Measurements from ENCODE around the gene RTN4. TPM values are rescaled to one million over a fixed set of nuclear protein-coding genes. Genes with fewer than 3 reads are reported as not detected.

The RTN4 gene
- total and polyA plus RNA-seq, 4 donors = 125 to 357 (median 237) TPM

- 84 to 85% methylated on average over 8 of the region's 8 CpGs for WGBS, 2 donors
- Histone ChIP-seq H3K36me3 (ENCODE audit: control insufficient read depth in 1 of 2, insufficient read depth in 2 of 2, low read length in 1 of 2) (no peaks in the 10 kb centered on the region), H3K9me3 (ENCODE audit: control insufficient read depth, low read length) (no peaks in the 10 kb centered on the region), H3K4me1 (ENCODE audit: control insufficient read depth in 1 of 2, insufficient read depth in 2 of 2, low read length in 2 of 2) (no peaks in the 10 kb centered on the region), H3K27me3 (ENCODE audit: control insufficient read depth in 1 of 2, insufficient read depth in 2 of 2, low read length in 1 of 2) (no peaks in the 10 kb centered on the region), H3K4me3 (ENCODE audit: low read length in 2 of 2) (no peak overlapping the region), H3K27ac (ENCODE audit: low read depth in 1 of 2, low read length in 2 of 2) (no peak overlapping the region)
- intact Hi-C loops (cut with DNase I) = no loop called here
- ATAC-seq (ENCODE audit: low FRiP score) (no peak), DNase-seq (no peak)
Measured at GRCh38 chr2:54954158-54954557, 96.1 kb downstream of the RTN4 start.

DNA sequence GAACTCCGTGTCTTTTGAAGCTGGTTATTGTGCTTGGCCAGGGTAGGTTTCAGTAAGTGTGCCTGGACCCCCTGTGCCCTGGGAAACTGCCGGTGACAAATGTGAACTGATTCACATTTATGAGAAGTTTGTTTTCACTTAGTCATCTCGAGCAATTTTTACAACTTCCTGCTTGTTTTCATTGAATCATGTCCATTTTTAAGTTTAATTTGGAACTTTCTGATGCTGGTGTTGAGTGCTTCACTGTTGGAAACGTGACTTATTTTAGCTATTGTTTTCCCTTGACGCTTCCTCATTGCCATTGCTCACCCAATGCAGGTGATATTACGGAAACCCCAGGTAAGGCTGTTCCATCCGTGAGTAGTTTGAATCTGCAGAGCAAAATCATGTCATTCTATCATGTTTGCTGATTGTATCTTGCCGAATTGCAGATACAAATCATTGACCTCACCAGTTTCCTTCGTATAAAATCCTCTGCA is 97.2 kb downstream of the RTN4 start:
- intact Hi-C loops (cut with DNase I) = no loop called here
- no peaks in the 10 kb centered on the region for H3K4me1 ChIP-seq (ENCODE audit: control insufficient read depth in 1 of 2, insufficient read depth in 2 of 2, low read length in 2 of 2)
- H3K27ac ChIP-seq (ENCODE audit: low read depth in 1 of 2, low read length in 2 of 2) = no peak overlapping the region
- WGBS, 2 donors = 14 to 17% methylated on average over 9 of the region's 9 CpGs
- DNase-seq = no peak
- H3K27me3 ChIP-seq (ENCODE audit: control insufficient read depth in 1 of 2, insufficient read depth in 2 of 2, low read length in 1 of 2) = no peaks in the 10 kb centered on the region
- H3K9me3 ChIP-seq (ENCODE audit: control insufficient read depth, low read length) = no peaks in the 10 kb centered on the region
- no peaks in the 10 kb centered on the region for H3K36me3 ChIP-seq (ENCODE audit: control insufficient read depth in 1 of 2, insufficient read depth in 2 of 2, low read length in 1 of 2)
- no peak for ATAC-seq (ENCODE audit: low FRiP score)
- H3K4me3 ChIP-seq (ENCODE audit: low read length in 2 of 2) = no peak overlapping the region

DNA sequence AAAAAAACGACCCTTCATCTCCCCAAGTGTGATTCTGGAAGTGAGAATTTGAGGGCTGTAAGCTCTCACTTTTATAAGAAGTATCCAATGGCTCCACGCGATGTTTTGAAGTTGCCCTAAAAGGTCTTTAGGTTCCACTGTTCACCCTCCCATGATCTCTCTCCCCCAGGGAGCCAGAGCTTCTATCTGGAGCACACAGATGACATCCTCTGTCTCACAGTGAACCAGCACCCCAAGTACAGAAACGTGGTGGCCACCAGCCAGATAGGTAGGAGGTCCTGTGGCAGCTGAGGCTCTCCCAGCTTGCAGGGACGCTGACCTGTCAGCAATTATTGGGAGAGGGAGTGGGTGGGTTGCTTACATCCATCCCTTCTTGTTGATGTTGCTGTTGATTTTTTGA is 97.8 kb downstream of the RTN4 start:
- no peak overlapping the region for H3K27ac ChIP-seq (ENCODE audit: low read depth in 1 of 2, low read length in 2 of 2)
- DNase-seq = no peak
- H3K27me3 ChIP-seq (ENCODE audit: control insufficient read depth in 1 of 2, insufficient read depth in 2 of 2, low read length in 1 of 2) = no peaks in the 10 kb centered on the region
- intact Hi-C loops (cut with DNase I) = no loop called here
- no peak for ATAC-seq (ENCODE audit: low FRiP score)
- H3K36me3 ChIP-seq (ENCODE audit: control insufficient read depth in 1 of 2, insufficient read depth in 2 of 2, low read length in 1 of 2) = no peaks in the 10 kb centered on the region
- H3K4me1 ChIP-seq (ENCODE audit: control insufficient read depth in 1 of 2, insufficient read depth in 2 of 2, low read length in 2 of 2) = no peaks in the 10 kb centered on the region
- WGBS, 2 donors = 72 to 77% methylated on average over 5 of the region's 5 CpGs
- H3K4me3 ChIP-seq (ENCODE audit: low read length in 2 of 2) = no peak overlapping the region
- no peaks in the 10 kb centered on the region for H3K9me3 ChIP-seq (ENCODE audit: control insufficient read depth, low read length)

DNA sequence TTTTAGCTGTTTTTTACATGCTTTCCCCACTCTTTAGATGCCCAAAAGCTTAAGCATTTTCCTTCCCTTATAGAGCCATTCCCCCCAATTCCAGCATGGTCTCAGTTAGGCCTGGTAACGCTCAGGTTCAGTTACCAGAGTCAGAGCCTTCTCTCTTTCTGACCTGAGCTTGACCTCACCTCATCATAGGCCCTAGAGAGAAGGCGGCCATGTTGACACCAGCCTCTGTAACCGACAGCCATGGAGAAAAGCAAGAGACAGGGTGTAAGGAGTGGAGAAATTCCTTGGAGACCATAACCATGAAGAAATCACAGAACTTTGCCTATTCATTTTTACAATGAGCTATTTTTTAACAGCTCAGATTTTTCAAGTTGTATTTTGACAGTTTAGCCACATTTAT is 99.4 kb downstream of the RTN4 start:
- no peak for ATAC-seq (ENCODE audit: low FRiP score)
- no peaks in the 10 kb centered on the region for H3K27me3 ChIP-seq (ENCODE audit: control insufficient read depth in 1 of 2, insufficient read depth in 2 of 2, low read length in 1 of 2)
- DNase-seq = no peak
- H3K4me3 ChIP-seq (ENCODE audit: low read length in 2 of 2) = no peak overlapping the region
- H3K9me3 ChIP-seq (ENCODE audit: control insufficient read depth, low read length) = no peaks in the 10 kb centered on the region
- H3K4me1 ChIP-seq (ENCODE audit: control insufficient read depth in 1 of 2, insufficient read depth in 2 of 2, low read length in 2 of 2) = no peaks in the 10 kb centered on the region
- WGBS, 2 donors = 97% methylated on average over 3 of the region's 3 CpGs
- no peaks in the 10 kb centered on the region for H3K36me3 ChIP-seq (ENCODE audit: control insufficient read depth in 1 of 2, insufficient read depth in 2 of 2, low read length in 1 of 2)
- no peak overlapping the region for H3K27ac ChIP-seq (ENCODE audit: low read depth in 1 of 2, low read length in 2 of 2)
- intact Hi-C loops (cut with DNase I) = no loop called here

GRCh38 chr2:54949431-54949830 is 100.8 kb downstream of the RTN4 start:
- intact Hi-C loops (cut with DNase I) = no loop called here
- no peaks in the 10 kb centered on the region for H3K36me3 ChIP-seq (ENCODE audit: control insufficient read depth in 1 of 2, insufficient read depth in 2 of 2, low read length in 1 of 2)
- ATAC-seq (ENCODE audit: low FRiP score) (no peak), DNase-seq (no peak)
- H3K9me3 ChIP-seq (ENCODE audit: control insufficient read depth, low read length) = no peaks in the 10 kb centered on the region
- H3K27ac ChIP-seq (ENCODE audit: low read depth in 1 of 2, low read length in 2 of 2) = no peak overlapping the region
- H3K27me3 ChIP-seq (ENCODE audit: control insufficient read depth in 1 of 2, insufficient read depth in 2 of 2, low read length in 1 of 2) = no peaks in the 10 kb centered on the region
- H3K4me1 ChIP-seq (ENCODE audit: control insufficient read depth in 1 of 2, insufficient read depth in 2 of 2, low read length in 2 of 2) = no peaks in the 10 kb centered on the region
- no peak overlapping the region for H3K4me3 ChIP-seq (ENCODE audit: low read length in 2 of 2)
- 93 to 96% methylated on average over 6 of the region's 6 CpGs for WGBS, 2 donors

DNA sequence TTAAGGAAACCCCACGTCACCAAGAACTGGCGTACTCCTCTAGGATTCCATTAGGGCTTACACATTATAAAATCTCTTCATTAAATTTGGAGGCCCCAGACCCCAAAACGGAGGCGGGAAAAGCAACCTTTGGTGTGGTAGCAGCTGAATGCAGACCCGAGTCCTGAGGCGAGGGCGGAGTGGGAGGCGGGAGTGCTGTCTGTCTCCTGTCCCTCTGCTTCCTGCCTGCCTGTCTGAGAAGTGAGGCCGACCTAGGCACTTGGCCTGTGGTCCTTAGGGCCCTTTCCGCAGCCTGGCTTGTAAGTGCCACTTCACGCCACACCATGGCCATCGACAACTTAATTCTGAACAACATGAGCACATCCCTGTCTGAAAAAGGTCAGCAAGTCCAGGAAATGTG is 102.1 kb downstream of the RTN4 start:
- no peaks in the 10 kb centered on the region for H3K36me3 ChIP-seq (ENCODE audit: control insufficient read depth in 1 of 2, insufficient read depth in 2 of 2, low read length in 1 of 2)
- WGBS, 2 donors = 90 to 91% methylated on average over 12 of the region's 12 CpGs

DNA sequence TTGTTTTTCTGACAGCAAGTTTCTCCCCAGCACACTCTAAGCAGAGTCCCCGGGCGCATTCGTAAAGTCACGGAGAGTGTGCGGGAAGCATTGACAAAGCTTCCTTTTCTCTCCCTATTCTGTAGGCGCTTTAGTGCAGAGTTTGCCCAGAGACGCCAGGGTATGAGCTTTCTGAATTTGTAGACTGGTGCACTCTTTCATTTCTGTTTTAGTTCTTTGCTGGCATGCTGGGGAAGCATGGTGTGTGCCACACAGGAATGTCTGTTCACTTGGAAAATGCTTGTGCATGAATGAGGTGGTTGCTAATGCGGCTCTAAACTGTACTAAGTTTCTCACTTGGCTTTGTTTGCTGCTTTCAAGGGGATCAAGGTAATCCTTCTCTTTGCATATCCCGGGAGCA is 102.6 kb downstream of the RTN4 start:
- no peak for DNase-seq
- no peaks in the 10 kb centered on the region for H3K27me3 ChIP-seq (ENCODE audit: control insufficient read depth in 1 of 2, insufficient read depth in 2 of 2, low read length in 1 of 2)
- ATAC-seq (ENCODE audit: low FRiP score) = no peak
- no peaks in the 10 kb centered on the region for H3K9me3 ChIP-seq (ENCODE audit: control insufficient read depth, low read length)
- no peak overlapping the region for H3K27ac ChIP-seq (ENCODE audit: low read depth in 1 of 2, low read length in 2 of 2)
- no peaks in the 10 kb centered on the region for H3K4me1 ChIP-seq (ENCODE audit: control insufficient read depth in 1 of 2, insufficient read depth in 2 of 2, low read length in 2 of 2)
- WGBS, 2 donors = 96 to 97% methylated on average over 9 of the region's 9 CpGs
- intact Hi-C loops (cut with DNase I) = no loop called here
- H3K36me3 ChIP-seq (ENCODE audit: control insufficient read depth in 1 of 2, insufficient read depth in 2 of 2, low read length in 1 of 2) = no peaks in the 10 kb centered on the region
- H3K4me3 ChIP-seq (ENCODE audit: low read length in 2 of 2) = no peak overlapping the region

More for the DNA sequence above, 102.1 kb downstream of the RTN4 start:
- no peak for ATAC-seq (ENCODE audit: low FRiP score)
- Histone ChIP-seq H3K4me3 (ENCODE audit: low read length in 2 of 2) (no peak overlapping the region), H3K4me1 (ENCODE audit: control insufficient read depth in 1 of 2, insufficient read depth in 2 of 2, low read length in 2 of 2) (no peaks in the 10 kb centered on the region), H3K27me3 (ENCODE audit: control insufficient read depth in 1 of 2, insufficient read depth in 2 of 2, low read length in 1 of 2) (no peaks in the 10 kb centered on the region), H3K9me3 (ENCODE audit: control insufficient read depth, low read length) (no peaks in the 10 kb centered on the region), H3K27ac (ENCODE audit: low read depth in 1 of 2, low read length in 2 of 2) (no peak overlapping the region)
- intact Hi-C loops (cut with DNase I) = no loop called here
- DNase-seq = no peak

GRCh38 chr2:54947136-54947535 is 103.1 kb downstream of the RTN4 start:
- no peak overlapping the region for H3K4me3 ChIP-seq (ENCODE audit: low read length in 2 of 2)
- DNase-seq = no peak
- no peak overlapping the region for H3K27ac ChIP-seq (ENCODE audit: low read depth in 1 of 2, low read length in 2 of 2)
- ATAC-seq (ENCODE audit: low FRiP score) = no peak
- intact Hi-C loops (cut with DNase I) = no loop called here
- H3K27me3 ChIP-seq (ENCODE audit: control insufficient read depth in 1 of 2, insufficient read depth in 2 of 2, low read length in 1 of 2) = no peaks in the 10 kb centered on the region
- 93 to 94% methylated on average over 11 of the region's 11 CpGs for WGBS, 2 donors
- H3K9me3 ChIP-seq (ENCODE audit: control insufficient read depth, low read length) = no peaks in the 10 kb centered on the region
- no peaks in the 10 kb centered on the region for H3K36me3 ChIP-seq (ENCODE audit: control insufficient read depth in 1 of 2, insufficient read depth in 2 of 2, low read length in 1 of 2)
- no peaks in the 10 kb centered on the region for H3K4me1 ChIP-seq (ENCODE audit: control insufficient read depth in 1 of 2, insufficient read depth in 2 of 2, low read length in 2 of 2)

DNA sequence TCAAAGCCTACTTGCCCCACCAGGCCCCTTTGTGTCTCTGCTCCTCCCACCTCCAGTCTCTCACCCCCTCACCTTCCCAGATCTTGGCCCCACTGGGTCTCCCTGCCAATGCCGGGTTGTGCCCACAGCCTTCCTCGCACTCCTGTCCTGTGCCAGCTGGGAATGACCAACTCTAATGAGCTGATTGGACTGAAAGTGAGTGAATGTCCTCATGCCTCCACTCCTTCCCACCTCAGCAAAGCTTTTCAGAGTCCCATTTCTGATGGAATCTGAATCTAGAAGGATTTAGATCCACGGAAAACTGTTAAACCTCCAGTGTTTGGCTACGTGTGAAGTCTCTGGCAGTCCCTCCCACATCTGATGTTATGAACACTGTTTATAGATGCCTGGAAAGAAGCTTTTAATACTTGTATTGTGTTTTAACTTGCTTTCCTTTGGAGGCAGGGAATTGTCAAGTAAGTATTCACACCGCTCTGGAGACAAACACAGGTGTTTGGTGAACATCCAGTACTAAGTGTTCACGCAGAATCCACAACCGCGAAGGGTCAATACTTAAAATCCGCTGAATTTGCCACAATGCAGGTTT is 103.9 kb downstream of the RTN4 start:
- no peaks in the 10 kb centered on the region for H3K27me3 ChIP-seq (ENCODE audit: control insufficient read depth in 1 of 2, insufficient read depth in 2 of 2, low read length in 1 of 2)
- 58 to 63% methylated on average over 9 of the region's 9 CpGs for WGBS, 2 donors
- no peaks in the 10 kb centered on the region for H3K9me3 ChIP-seq (ENCODE audit: control insufficient read depth, low read length)
- no peaks in the 10 kb centered on the region for H3K4me1 ChIP-seq (ENCODE audit: control insufficient read depth in 1 of 2, insufficient read depth in 2 of 2, low read length in 2 of 2)
- H3K36me3 ChIP-seq (ENCODE audit: control insufficient read depth in 1 of 2, insufficient read depth in 2 of 2, low read length in 1 of 2) = no peaks in the 10 kb centered on the region
- ATAC-seq (ENCODE audit: low FRiP score) = no peak
- no peak for DNase-seq
- no peak overlapping the region for H3K27ac ChIP-seq (ENCODE audit: low read depth in 1 of 2, low read length in 2 of 2)
- no peak overlapping the region for H3K4me3 ChIP-seq (ENCODE audit: low read length in 2 of 2)
- intact Hi-C loops (cut with DNase I) = no loop called here

Measured in aorta (tissue), 5 donors.